HG02678 (cell line): ENCODE data around the gene HIC2.
"Not testable (repeated sequence)": the region's sequence is repeated elsewhere in the genome, so short reads cannot be mapped to it uniquely, and the experiment has no call there.

Experiments
- ATAC-seq: cut with Tn5 transposase; IDR thresholded peaks from one replicate; pipeline ENCODE4 v1.9.1; 2021; ENCODE audit warnings: mild to moderate bottlenecking, moderate library complexity; ENCODE audit not compliant: unreplicated experiment

HIC2 gene, protein sequence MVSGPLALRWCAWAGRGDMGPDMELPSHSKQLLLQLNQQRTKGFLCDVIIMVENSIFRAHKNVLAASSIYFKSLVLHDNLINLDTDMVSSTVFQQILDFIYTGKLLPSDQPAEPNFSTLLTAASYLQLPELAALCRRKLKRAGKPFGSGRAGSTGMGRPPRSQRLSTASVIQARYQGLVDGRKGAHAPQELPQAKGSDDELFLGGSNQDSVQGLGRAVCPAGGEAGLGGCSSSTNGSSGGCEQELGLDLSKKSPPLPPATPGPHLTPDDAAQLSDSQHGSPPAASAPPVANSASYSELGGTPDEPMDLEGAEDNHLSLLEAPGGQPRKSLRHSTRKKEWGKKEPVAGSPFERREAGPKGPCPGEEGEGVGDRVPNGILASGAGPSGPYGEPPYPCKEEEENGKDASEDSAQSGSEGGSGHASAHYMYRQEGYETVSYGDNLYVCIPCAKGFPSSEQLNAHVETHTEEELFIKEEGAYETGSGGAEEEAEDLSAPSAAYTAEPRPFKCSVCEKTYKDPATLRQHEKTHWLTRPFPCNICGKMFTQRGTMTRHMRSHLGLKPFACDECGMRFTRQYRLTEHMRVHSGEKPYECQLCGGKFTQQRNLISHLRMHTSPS

DNA sequence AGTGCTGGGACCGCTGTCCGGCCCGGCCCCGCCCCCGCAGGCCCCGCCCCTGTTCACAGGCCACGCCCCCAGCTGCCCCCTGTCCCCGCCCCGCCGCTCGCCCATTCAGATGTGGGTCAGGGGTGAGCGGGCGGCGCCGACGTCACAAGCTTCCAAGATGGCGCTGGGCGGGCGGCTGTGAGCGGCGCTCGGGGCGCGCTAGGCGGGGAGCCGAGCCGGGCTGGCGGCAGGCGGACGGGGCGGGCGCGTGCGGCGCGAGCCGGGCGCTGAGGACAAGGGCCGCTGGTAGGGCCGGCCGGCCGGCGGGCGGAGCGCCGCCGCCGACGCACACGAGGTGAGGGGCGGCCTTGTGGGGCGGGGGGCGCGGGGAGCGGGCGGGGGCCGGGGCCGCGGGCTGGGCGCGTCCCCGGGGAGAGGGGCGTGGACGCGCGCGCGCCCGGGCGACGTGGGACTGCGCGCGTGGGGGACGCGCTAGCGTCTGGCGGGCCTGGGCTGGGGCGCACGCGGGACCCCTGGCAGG, at the start of gene HIC2:
Gene HIC2 (plus strand): TSS at position 145 of the 520 bp plus-strand sequence. CDS start 25,461 bp downstream, outside the sequence.
- peak; percentile 83 for ATAC-seq

DNA sequence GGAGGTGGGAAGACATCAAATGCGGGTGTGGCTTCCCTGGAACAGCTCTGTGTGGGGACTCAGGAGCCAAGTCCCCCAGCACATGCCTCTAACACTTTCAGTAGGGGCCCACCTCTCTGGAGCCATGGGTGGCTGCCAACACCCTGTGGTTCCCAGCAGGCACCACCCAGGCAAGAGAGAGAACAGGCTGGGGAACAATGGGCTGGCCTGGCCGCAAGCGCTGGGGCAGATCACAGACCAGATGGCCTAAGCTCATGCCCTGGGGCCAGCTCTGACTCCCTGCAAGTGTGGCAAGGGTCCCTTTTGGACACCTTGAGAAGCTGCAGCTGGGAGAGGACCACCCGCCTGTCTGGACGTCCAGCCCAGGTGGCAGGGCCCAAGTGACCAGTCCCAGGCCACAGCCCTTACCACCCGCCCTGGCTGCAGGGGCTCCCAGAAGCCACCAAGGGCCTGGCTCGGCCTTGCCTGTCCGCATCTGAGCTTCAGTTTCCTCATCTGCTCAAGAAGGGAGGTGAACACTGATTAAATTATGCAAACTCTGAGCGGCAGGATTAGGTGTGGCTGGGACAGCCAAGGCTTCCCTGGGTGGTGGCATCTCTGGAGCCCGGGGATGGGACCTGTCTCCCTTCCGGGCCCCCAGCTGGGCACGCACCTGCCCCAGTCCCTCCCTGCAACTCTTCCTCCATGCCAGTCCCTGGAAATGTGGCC, 48.4 kb upstream of the HIC2 start:
- ATAC-seq: not testable (repeated sequence)

DNA sequence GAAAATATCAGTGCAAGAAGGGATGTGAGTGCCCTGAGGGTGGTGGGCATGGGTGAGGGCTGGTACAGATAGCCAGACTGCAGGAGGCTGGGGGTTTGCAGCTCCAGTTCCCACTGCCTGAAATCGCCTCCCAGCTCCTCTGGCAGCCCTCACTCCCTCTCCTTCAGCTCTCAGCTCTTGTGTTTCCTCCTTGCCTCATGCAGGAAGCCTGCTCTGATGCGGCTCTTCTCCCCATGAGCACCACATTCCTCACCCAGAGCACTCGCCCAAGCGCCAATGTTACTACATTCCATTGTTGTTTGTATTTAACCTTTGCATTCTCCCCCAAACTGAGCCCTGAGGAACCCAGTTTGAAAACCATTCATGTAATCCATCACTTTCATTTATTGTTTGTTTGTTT, 41.3 kb upstream of the HIC2 start:
- not testable (repeated sequence) for ATAC-seq

DNA sequence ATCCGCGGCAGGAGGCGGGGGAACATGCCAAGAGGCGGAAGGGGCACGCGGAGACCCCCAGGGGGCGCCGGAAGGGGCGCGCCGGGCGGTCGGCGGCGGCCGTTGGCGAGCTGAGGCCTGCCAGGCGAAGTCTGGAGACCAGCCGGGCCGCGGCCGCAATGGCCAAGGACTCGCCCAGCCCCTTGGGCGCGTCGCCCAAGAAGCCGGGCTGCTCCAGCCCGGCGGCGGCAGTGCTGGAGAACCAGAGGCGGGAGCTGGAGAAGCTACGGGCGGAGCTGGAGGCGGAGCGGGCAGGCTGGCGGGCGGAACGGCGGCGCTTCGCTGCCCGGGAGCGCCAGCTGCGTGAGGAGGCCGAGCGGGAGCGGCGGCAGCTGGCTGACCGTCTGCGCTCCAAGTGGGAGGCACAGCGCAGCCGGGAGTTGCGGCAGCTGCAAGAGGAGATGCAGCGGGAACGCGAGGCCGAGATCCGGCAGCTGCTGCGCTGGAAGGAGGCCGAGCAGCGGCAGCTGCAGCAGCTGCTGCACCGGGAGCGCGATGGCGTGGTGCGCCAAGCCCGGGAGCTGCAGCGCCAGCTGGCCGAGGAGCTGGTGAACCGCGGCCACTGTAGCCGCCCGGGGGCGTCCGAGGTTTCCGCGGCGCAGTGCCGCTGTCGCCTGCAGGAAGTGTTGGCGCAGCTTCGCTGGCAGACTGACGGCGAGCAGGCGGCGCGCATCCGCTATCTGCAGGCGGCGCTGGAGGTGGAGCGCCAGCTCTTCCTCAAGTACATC, 33.3 kb upstream of the HIC2 start, which contains the start of gene RIMBP3B:
Gene RIMBP3B (plus strand): TSS at position 51 of the 767 bp plus-strand sequence. CDS start 108 bp downstream, at position 159.
- ATAC-seq: peak; percentile 73

- peak; percentile 36 for ATAC-seq
Observed at GRCh38 chr22:21384468-21385357, 32.5 kb upstream of the HIC2 start.

DNA sequence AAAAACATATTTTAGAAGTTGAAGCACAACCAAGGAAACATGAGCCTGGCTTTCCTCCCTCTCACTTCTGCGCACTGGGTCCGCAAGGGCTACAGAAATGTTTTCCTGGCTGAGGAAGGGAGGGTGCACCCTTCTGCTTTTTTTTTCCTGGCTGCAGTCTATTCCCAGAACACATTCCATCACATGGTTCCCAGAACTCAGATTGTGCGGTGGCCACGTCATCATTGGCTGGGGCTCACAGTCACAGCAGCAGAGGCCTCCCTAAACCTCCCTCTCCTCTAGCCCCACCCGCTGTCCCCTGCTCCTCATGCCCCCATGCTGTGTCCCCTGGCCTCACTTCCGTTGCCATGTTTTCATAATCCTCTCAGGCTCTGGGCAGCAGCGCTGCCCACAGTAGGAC, 27.7 kb upstream of the HIC2 start:
- not testable (repeated sequence) for ATAC-seq

DNA sequence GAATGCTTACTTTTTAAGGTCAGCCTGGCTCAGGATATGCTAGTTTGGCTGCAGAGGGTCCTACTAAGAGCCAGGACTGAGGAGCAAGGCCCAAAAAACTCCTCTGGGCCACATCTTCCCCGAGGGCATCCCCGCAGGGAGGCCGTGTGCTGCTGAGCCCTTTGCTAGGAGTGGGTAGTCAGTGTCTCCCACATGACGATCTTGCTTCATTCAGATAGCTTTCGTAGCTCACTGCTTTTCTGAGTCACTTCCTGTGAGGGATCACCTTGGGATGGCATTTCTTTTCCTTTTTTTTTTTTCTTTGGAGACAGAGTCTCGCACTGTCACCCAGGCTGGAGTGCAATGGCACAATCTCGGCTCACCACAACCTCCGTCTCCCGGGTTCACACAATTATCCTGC, 27.2 kb upstream of the HIC2 start:
- ATAC-seq: not testable (repeated sequence)

DNA sequence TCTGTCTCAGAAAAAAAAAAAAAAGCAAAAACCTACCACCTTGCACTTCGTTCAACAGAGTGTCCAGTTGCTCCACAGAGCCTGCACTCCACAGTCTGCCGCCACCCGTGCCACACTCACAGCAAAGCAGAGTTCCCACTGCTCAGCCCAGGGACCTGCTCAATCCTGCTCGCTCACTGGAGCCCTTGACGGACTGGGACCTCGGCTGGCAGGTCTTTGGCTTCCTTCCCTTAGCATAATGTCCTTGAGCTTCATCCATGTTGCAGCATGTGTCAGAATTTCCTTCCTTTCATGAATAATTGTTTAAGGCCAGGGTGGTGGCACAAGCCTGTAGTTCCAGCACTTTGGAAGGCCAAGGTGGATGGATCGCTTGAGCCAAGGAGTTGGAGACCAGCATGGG, 22.6 kb upstream of the HIC2 start:
- ATAC-seq: not testable (repeated sequence)

DNA sequence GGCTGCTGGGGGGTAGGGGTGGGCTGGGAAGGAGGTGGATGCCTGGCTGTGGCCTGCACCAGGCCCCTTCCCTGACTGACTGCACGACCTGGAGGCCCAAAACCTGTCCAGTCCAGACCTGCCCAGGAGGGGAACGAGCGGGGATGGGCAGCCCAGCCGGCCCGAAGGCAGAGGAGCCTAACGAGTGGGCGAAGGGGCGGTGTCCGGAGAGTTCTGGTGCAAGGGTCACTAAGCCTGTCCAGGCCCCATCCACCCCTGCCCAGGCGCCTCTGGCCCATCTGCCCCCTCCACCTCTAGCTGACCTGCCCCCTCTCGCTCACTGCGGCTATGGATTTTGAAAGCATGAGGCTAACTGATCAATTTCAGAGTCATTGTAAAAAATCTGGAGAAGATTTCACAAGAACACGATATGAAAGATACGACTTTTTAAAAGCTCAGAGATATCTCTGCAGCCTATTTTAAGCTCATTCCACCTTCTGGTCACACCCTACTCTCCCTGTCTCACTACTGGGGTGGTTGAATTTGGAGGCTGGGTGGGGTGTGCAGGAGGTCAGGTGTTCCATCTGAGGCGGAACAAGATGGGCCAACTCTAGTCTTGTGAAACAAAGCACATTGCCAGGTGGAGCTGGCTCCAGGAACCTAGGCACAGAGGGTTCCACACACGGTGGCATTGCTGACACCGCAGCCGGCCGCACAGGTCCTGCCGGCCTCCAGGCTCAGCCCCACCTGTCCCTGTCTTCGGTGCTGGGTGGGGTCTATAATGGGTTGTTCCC, 15.8 kb upstream of the HIC2 start:
- not testable (repeated sequence) for ATAC-seq

DNA sequence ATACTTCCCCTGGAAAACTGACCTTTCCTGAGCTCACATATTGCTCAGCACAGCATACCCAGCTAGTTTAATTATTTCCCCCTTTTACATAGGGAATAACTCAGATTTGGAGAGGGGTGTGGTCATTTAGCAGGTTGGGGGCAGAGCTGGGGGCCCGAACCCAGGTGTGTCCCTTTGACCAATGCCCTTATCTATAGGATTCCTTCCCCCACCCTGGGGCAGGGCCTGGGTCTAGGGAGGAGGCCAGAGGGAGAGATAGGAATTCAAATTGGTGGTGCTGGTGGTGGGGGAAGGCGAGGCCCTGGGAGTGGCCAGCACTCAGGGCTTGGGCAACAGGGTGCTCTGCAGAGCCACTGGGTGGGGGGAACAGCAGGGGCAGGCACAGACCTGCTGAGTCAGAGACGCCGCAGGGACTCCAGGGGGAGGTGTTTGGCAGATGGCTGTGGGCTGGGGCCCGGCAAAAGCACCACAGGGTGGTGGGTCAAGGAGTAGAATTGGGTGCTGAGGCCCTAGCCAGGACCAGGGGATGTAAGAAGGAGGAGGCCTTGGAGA, 14.3 kb upstream of the HIC2 start:
- not testable (repeated sequence) for ATAC-seq

DNA sequence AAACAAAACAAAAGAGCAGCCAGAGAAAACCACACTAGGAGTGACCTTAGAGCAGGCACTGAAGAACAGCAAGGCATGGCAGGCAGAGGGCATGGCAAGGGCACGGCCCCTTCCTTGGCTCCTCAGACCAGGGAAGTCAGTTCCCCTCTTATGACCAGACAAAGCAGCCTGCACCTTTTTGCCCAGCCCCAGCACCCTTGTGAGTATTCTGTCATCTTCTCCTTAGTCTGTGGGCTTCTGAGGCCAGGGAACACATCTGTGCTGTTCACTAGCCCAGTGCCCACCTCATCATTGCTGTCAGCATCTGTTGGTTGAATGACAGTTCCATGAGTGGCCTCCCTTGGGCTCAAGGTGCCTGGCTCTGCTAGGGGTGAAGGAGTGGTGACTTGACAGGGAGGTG, 10.0 kb upstream of the HIC2 start:
- ATAC-seq: not testable (repeated sequence)

- not testable (repeated sequence) for ATAC-seq
Observed at GRCh38 chr22:21407792-21408191, 9.4 kb upstream of the HIC2 start.

GRCh38 chr22:21416375-21416774, 796 bp upstream of the HIC2 start:
- ATAC-seq: not testable (repeated sequence)

GRCh38 chr22:21417853-21418252, 682 bp downstream of the HIC2 start:
- peak; percentile 22 for ATAC-seq

DNA sequence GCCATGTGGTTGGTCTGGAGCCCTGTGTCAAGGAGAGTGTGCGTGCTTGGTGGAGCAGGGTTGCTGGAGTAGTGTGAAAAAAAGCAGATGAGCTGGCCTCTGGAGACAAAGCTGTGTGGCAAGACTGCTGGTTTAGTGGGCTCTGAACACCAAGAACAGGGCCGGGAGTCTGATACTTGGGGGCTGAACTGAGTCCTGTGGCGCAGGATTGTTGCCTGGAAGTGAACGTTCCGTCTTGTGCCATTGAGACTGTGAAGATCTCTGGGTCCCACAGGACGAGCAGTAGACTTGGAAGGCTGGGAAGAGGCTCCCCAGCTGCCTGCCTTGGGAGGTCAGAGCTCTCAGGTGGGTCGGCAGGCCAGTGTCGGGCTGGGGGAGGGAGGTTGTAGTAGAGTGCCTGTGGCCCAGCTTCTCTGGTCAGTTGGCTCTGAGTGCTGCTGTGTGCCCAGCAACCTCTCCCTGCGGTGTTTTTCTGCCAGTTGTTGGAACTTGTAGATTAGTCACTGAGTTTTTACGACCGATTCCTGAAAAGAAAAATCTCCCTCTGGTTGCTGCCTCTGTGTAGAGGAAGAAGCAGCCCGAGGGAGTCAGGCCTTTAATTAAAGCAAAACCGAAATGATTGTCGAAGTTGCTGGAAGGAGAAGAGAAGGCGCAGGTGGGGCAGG, 1.9 kb downstream of the HIC2 start:
- ATAC-seq: not testable (repeated sequence)

GRCh38 chr22:21420180-21420763, 3.1 kb downstream of the HIC2 start:
- not testable (repeated sequence) for ATAC-seq

GRCh38 chr22:21424084-21424709, 7.0 kb downstream of the HIC2 start:
- ATAC-seq: not testable (repeated sequence)
